ENCODE measurements around the gene RAET1L.
"Not testable (repeated sequence)": the region's sequence is repeated elsewhere in the genome, so short reads cannot be mapped to it uniquely, and the experiment has no call there.

DNA sequence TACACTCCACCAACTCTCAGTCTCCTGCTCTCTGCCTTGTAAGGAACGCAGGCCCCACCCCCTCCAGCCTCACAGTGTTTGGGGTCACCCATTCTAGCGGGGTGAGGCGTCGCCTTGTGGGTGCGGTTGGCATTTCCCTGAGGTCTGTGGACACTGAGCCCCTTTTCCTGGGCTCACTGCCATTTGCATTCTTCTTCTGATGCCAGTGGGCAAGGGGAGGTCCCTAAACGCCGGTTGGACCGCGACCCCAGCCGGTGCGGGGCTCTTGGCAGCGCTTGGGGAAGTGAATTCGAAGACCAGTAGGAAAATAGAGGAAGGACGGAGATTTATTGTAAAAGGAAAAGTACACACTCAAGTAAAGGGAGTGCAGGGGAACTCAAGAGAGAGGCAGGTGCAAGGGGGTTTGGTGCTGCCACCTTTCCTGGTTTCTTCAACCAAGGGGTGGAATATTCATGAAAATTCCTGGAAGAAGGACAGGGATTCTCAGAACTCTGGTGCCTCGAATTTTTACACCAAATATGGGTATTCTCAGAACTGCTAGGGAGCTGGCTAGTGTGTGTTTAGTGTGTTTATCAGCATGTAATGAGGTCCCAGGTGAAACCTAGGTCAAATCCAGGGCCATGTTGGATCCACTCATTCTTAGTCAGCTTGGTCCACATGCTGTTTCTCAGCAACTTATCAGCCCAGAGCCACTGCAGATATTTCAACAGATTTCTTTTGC lies 9.9 kb downstream of the RAET1L start:
- TF ChIP-seq, protein P1, sequence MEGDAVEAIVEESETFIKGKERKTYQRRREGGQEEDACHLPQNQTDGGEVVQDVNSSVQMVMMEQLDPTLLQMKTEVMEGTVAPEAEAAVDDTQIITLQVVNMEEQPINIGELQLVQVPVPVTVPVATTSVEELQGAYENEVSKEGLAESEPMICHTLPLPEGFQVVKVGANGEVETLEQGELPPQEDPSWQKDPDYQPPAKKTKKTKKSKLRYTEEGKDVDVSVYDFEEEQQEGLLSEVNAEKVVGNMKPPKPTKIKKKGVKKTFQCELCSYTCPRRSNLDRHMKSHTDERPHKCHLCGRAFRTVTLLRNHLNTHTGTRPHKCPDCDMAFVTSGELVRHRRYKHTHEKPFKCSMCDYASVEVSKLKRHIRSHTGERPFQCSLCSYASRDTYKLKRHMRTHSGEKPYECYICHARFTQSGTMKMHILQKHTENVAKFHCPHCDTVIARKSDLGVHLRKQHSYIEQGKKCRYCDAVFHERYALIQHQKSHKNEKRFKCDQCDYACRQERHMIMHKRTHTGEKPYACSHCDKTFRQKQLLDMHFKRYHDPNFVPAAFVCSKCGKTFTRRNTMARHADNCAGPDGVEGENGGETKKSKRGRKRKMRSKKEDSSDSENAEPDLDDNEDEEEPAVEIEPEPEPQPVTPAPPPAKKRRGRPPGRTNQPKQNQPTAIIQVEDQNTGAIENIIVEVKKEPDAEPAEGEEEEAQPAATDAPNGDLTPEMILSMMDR (IDR thresholded peaks at IDR 0.05; ENCODE audit: borderline replicate concordance, extremely low read depth, low read length, poor library complexity, severe bottlenecking) = not testable (repeated sequence)
- not testable (repeated sequence) for TF ChIP-seq EZH2 (IDR thresholded peaks at IDR 0.05; ENCODE audit: borderline replicate concordance, low read depth, low read length, severe bottlenecking)
